SJCRH30 (cell line): ENCODE measurements around the gene INTS1. TPM values are rescaled to one million over a fixed set of nuclear protein-coding genes. Genes with fewer than 3 reads are reported as not detected.

Experiments
- DNase-seq, 2 experiments: peaks; one replicate each; pipeline ENCODE4 v3.0.0-alpha.2; 2015 to 2020
- H3K27ac ChIP-seq: fragments of 250-450 bp; sonication (Bioruptor Pico); 2 replicates; pipeline ENCODE4 v1.5.1; 2020; ENCODE audit warnings: mild to moderate bottlenecking, moderate library complexity
- H3K27me3 ChIP-seq: fragments of 250-450 bp; sonication (Bioruptor Pico); 2 replicates; pipeline ENCODE4 v1.5.1; 2020; ENCODE audit warnings: mild to moderate bottlenecking, moderate library complexity
- H3K36me3 ChIP-seq: fragments of 250-450 bp; sonication (Bioruptor Pico); 2 replicates; pipeline ENCODE4 v1.5.1; 2020; ENCODE audit warnings: mild to moderate bottlenecking, moderate library complexity
- H3K4me1 ChIP-seq: fragments of 250-450 bp; sonication (Bioruptor Pico); 2 replicates; pipeline ENCODE4 v1.5.1; 2020; ENCODE audit warnings: mild to moderate bottlenecking, moderate library complexity
- H3K4me3 ChIP-seq: fragments of 250-450 bp; sonication (Bioruptor Pico); 2 replicates; pipeline ENCODE4 v1.5.1; 2020; ENCODE audit warnings: mild to moderate bottlenecking, moderate library complexity
- H3K9me3 ChIP-seq: fragments of 250-450 bp; sonication (Bioruptor Pico); replicated peaks from 2 replicates; pipeline ENCODE4 v1.5.1; 2020; ENCODE audit warnings: mild to moderate bottlenecking, moderate library complexity
- total RNA-seq: library from RNA; depleted of rRNA; stranded (reverse); fragments of >200 nt; shearing (Covaris generic); gene quantifications from 2 replicates; pipeline ENCODE4 v1.2.3, GENCODE V29; 2014

The INTS1 gene
- total RNA-seq, 1 experiment from 2014 or later, result 25.1 TPM

DNA sequence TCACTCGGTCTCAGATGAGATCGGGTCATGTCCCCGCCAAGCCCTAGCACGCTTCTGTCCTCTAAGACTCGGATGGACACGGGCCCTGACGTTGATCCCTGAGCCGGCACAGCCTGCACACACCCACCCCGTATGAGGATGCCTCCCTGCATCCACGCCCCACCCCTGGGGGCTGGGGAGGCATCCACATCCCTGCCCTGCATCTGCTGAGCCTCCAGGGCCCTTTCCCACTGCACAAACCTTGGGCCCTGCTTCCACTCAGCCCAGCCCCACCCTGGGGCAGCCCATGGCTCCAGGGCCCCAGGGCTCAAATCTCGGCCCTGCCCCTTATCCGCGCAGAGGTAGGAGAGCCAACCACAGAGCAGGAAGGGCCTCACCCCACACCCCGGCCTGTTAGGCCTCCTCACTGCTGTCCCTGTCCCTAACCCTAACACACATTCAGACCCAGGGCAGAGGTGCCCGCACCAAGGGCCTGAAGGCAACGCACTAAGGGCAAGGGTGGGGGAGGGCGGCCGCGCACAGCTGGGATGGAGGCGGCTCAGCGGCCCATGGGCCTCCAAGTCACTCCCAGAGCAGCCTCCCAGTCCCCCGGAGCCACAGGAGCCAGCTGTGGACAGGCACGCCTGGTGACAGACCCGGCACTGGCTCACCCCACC, 35.4 kb downstream of the INTS1 start:
- peaks cover 2% of the 10 kb centered on the region; the same call in 1 of the 2 replicates for H3K36me3 ChIP-seq
- H3K9me3 ChIP-seq, result no peaks in the 10 kb centered on the region
- no peaks in the 10 kb centered on the region for H3K4me1 ChIP-seq
- no peak overlapping the region for H3K4me3 ChIP-seq
- no peak for DNase-seq
- H3K27me3 ChIP-seq, result no peaks in the 10 kb centered on the region
- no peak overlapping the region for H3K27ac ChIP-seq

- Histone ChIP-seq H3K4me3 (no peak overlapping the region), H3K27ac (no peak overlapping the region), H3K27me3 (no peaks in the 10 kb centered on the region), H3K4me1 (no peaks in the 10 kb centered on the region), H3K36me3 (no peaks in the 10 kb centered on the region), H3K9me3 (no peaks in the 10 kb centered on the region)
- DNase-seq, result no peak
Measured at GRCh38 chr7:1468203-1468602, 36.0 kb downstream of the INTS1 start.

GRCh38 chr7:1466524-1467271, 37.5 kb downstream of the INTS1 start:
- Histone ChIP-seq H3K27ac (no peak overlapping the region), H3K27me3 (no peaks in the 10 kb centered on the region), H3K36me3 (no peaks in the 10 kb centered on the region), H3K9me3 (no peaks in the 10 kb centered on the region), H3K4me1 (no peaks in the 10 kb centered on the region), H3K4me3 (no peak overlapping the region)
- DNase-seq, result peak; percentile 29

GRCh38 chr7:1464694-1465093, 39.5 kb downstream of the INTS1 start:
- Histone ChIP-seq H3K36me3 (no peaks in the 10 kb centered on the region), H3K27me3 (no peaks in the 10 kb centered on the region), H3K27ac (no peak overlapping the region), H3K4me1 (no peaks in the 10 kb centered on the region), H3K4me3 (no peak overlapping the region), H3K9me3 (no peaks in the 10 kb centered on the region)
- DNase-seq, result no peak

DNA sequence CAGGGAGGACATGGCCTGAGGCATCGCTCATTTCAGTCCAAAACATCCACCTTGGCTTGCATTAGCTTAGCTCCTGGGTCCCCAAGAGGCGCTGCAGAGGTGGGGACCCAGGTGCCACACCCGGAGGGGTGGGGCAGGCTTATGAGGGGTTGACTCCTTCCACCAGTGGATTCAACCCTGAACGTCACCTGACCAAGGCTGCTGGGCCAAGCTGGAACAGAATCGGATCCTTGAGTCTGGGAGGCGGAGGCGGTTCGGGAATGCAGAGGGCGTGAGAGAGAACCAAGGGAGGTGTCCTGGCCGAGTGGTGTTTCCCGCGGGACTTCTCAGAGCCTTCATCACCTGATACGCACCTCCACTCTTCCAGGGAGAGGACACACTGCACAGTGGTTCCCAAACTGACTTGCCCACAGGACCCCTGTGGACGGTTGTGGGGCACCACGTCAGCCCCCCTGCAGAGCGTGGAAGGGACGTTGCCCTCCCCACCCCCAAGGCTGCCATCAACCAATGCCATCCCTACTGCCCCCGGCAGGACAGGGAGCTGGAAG, 40.4 kb downstream of the INTS1 start:
- DNase-seq, result no peak
- Histone ChIP-seq H3K36me3 (no peaks in the 10 kb centered on the region), H3K4me3 (no peak overlapping the region), H3K27ac (no peak overlapping the region), H3K27me3 (no peaks in the 10 kb centered on the region), H3K9me3 (no peaks in the 10 kb centered on the region), H3K4me1 (no peaks in the 10 kb centered on the region)

DNA sequence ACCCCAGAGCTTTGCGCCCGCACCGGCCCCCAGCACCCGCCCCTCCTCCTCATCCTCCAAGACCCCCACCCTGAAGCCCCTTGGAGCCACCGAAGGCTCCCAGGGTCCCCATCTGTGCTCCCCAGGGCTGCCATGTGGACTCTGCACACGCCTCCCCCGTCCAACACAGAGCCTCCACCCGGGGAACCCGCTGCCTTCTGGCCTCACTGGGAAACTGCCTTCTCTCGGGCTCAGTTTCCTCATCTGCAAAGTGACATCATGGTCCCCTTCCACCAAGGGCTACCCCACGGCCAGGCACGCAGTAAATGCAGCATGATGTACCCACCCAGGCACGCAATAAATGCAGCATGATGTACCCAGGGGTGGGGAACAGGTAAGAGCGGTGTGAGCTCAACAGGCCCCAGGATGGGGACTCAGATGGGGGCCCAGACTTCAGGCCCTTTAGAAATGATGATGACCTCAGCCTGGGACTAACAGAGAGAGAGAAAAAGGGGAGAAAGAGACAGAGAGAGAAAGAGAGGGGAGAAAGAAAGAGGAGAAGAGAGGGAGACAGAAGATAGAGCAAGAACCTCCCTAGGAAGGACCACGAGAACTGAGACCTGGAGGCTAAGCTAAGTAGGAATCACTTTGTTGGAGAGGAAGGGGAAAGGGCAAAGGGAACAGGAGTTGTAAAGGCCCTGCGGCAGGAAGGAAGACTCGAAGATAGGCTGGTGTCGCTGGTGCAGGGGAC, 42.4 kb downstream of the INTS1 start:
- no peak overlapping the region for H3K27ac ChIP-seq
- no peaks in the 10 kb centered on the region for H3K36me3 ChIP-seq
- no peak for DNase-seq
- no peak overlapping the region for H3K4me3 ChIP-seq
- no peaks in the 10 kb centered on the region for H3K4me1 ChIP-seq
- no peaks in the 10 kb centered on the region for H3K27me3 ChIP-seq
- no peaks in the 10 kb centered on the region for H3K9me3 ChIP-seq

GRCh38 chr7:1460821-1461645, 43.2 kb downstream of the INTS1 start:
- no peaks in the 10 kb centered on the region for H3K4me1 ChIP-seq
- no peaks in the 10 kb centered on the region for H3K36me3 ChIP-seq
- DNase-seq, result peak in 1 of 2 experiments; percentile 14
- no peaks in the 10 kb centered on the region for H3K9me3 ChIP-seq
- H3K27me3 ChIP-seq, result no peaks in the 10 kb centered on the region
- no peak overlapping the region for H3K27ac ChIP-seq
- no peak overlapping the region for H3K4me3 ChIP-seq

DNA sequence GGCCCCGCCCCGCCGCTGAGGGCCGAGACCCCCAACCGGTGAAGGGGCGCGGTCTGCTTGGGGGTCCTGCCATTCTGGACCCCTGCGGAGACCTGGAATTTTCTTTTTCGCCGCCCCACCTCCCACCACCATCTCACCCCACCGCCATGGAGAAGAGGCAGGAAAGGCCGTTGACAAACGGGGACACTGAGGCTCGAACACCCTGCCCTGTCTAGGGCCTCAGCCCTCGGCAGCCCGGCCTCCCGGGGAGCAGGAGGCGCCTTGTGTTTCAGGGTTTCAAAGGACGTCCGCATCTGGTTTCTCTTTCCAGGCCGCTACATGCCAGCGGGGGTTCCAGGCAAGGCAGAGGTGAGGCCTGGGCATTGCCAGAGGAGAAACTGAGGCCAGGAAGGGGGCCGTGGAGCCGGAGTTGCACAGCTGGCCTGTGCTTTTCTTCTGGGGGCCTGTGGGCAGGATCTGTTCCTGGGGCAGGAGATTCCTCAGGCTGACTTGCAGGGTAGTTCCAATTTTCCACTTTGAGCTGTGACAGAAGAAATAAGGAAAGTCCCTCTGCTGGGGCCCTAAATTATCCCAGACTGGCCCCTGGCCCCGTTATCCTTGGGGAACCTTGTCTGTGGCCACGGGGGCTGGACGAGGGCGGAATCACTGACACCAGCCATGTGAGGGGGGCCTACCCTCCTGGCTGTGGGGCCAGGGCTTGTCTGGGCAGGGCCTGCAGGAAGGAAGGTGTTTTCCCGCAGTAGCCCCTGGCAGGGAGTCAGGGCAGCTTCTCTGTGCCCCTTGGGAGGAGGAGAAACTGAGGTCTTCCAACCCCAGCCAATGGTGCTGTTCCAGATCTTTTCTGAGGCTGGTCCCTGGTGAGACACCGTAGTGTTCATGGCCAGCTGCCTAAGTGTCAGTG, 44.0 kb downstream of the INTS1 start:
- Histone ChIP-seq H3K36me3 (no peaks in the 10 kb centered on the region), H3K4me1 (no peaks in the 10 kb centered on the region), H3K4me3 (no peak overlapping the region), H3K9me3 (no peaks in the 10 kb centered on the region), H3K27me3 (no peaks in the 10 kb centered on the region), H3K27ac (no peak overlapping the region)
- no peak for DNase-seq

DNA sequence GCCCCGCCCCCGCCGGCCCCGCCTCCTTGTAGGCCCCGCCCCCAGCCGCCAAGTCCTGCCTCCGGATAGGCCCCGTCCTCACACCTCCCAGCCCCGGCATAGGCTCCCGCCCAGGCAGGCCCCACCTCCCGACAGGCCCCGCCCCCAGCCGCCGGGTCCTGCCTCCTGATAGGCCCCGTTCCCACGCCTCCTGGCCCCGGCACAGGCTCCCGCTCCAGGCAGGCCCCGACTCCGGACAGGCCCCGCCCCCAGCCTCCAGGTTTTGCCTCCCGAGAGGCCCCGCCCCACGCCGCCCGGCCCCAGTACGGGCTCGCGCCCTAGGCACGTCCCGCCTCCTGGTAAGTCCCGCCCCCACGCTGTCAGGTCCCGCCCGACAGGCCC, 44.7 kb downstream of the INTS1 start:
- peak overlapping the region; percentile 75 for H3K4me3 ChIP-seq
- DNase-seq, result peak; percentile 95 to 97
- H3K4me1 ChIP-seq, result no peaks in the 10 kb centered on the region
- H3K27ac ChIP-seq, result no peak overlapping the region
- H3K36me3 ChIP-seq, result no peaks in the 10 kb centered on the region
- no peaks in the 10 kb centered on the region for H3K9me3 ChIP-seq
- no peaks in the 10 kb centered on the region for H3K27me3 ChIP-seq

DNA sequence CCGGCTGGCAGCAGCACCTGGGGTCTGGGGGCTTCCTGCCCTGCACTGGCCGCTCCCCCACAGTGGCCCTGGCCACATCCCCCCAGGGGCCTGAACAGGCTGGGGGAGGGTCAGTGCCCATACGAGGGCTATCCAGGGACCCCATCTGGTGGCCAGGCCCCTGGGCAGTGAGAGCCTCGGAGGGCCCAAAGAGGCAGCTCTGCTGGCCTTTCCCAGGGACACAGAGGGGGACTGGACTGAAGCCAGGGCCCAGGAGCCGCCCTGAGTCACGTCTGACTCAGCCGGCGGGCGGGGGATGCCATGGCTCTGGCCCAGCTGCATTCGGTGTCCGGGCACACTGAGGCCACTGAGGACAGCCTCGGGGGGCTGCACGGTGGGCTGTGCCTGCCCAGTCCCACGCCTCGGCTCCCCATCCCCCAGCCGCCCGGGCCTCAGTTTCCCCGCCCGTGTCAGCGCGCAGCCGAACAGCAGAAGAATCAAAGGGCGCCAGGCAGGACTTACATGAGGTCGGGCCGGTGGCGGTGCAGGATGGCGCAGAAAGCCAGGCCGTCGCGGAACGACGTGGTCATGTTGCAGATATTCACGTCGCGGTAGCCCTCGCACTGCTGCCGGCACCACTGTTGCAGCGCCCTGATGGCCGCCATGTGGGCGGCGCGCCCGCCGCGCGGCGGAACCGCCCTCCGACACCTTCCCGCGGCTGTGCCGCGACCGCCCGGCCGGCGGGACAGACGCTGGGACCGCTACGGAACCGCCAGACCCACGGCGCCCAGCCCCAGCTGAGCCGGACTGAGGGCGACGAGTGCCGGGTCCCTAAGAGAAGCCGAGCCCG, 45.3 kb downstream of the INTS1 start, which contains the start of gene MICALL2:
TSS of gene MICALL2 (minus strand) at position 788 of the 829 bp plus-strand sequence. CDS start at position 644, 144 bp downstream.
- Histone ChIP-seq H3K4me1 (no peaks in the 10 kb centered on the region), H3K36me3 (no peaks in the 10 kb centered on the region)
- DNase-seq, result peak; percentile 68 to 69

GRCh38 chr7:1457949-1458682, 46.1 kb downstream of the INTS1 start:
- H3K36me3 ChIP-seq, result no peaks in the 10 kb centered on the region
- no peaks in the 10 kb centered on the region for H3K9me3 ChIP-seq
- peak overlapping the region; percentile 62 for H3K27ac ChIP-seq
- H3K4me3 ChIP-seq, result peak overlapping the region; percentile 75
- DNase-seq, result no peak
- H3K4me1 ChIP-seq, result no peaks in the 10 kb centered on the region
- no peaks in the 10 kb centered on the region for H3K27me3 ChIP-seq

More for the DNA sequence above, 45.3 kb downstream of the INTS1 start, which contains the start of gene MICALL2:
- Histone ChIP-seq H3K27ac (peak within 1 kb of the TSS; percentile 62), H3K9me3 (no peaks in the 10 kb centered on the region), H3K27me3 (no peaks in the 10 kb centered on the region), H3K4me3 (peak within 1 kb of the TSS; percentile 75)
